Ramos (cell line): Measurements from ENCODE around the gene CX3CL1.
"Not testable (repeated sequence)": the region's sequence is repeated elsewhere in the genome, so short reads cannot be mapped to it uniquely, and the experiment has no call there.

Experiments used
- in situ Hi-C: fragments of 300-500 bp; cut with MboI; formaldehyde crosslinking; loops from one replicate; pipeline ENCODE4 v1.14.3; 2022; ENCODE audit warnings: low sequenced_read_pairs; ENCODE audit not compliant: unreplicated experiment

Gene CX3CL1

DNA sequence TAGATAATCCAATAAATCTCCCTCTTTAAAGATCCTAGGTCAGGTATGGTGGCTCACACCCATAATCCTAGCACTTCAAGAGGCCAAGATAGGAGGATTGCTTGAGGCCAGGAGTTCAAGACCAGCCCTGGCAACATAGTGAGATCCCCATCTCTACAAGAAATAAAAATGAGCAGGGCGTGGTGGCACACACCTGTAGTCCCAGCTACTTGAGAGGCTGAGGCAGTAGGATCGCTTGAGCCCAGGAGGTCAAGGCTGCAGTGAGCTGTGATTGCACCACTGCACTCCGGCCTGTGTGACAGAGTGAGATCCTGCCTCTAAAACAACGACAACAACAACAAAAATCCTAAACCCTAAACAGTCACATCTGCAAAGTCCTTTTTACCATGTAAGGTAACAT is 15.7 kb upstream of the CX3CL1 start:
- in situ Hi-C loops, result no loop called here

DNA sequence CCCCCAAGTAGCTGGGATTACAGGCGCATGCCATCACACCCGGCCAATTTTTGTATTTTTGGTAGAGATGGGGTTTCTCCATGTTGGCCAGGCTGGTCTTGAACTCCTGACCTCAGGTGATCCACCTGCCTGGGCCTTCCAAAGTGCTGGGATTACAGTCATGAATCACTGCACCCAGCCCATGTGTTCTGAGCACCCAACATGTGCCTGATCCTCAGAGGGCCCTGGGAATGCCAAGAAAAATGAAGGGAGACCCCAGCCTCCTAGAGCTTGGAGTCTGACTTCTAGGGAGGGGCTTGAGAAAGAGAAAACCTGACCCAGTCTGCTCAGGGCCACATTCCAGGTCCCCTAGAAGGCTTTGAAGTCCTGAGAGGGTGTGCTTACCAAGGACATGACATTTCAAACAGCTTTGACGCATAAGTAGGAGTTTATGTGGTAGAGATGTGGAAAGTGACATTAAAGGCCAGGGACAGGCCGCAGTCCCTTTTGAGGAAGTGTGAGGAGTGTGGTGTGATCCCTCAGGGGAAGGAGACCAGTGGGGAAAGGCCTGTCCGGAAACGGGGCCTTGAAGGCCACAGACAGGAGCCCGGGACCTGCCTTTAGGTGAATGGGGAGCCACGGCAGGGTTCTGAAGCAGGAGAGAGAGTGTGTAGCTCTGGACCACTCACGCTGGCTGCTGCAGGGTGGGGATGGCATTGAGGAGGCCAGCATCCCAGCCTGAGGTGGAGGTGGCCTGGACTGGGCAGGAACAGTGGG is 14.8 kb upstream of the CX3CL1 start:
- in situ Hi-C loops, result no loop called here

DNA sequence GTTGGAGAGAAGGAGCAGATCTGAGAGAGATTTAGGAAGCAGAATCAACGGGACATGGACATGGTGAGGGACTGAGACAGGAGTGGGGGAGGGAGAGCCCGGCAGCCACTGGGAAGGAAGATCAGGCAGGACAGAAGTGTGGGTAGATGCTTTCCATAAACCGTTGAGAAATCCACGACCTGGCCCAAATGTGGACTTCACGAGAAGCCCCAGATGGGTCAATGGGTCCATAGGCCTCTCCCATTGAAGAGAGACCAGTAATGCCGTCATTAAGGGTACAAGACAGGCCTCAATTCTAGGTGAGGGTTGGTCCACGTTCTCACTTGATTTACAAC is 14.2 kb upstream of the CX3CL1 start:
- in situ Hi-C loops, result no loop called here

DNA sequence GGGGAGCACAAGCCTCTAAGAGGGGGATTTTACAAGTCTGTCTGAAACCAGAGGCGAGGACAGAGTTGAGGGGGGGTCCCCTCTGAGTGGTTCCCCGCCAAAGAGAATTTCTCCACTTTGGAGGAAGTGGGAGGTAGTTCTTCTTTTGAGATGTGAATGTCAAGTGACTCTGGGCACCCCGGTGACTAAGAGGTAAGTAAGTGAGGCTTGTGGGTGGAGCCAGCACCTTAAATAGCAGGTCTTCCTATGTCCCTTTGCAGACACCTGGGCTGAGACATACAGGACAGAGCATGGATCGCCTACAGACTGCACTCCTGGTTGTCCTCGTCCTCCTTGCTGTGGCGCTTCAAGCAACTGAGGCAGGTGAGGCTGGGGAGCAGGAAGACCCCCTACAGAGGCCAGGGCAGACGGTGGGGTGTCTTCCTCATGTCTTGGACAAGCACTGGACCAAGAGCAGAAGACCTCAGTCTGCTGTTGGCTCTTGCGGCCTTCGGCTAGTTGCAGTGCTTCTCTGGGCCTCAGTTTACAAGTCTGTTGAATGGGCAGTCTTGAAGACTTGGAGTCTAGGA is 13.7 kb upstream of the CX3CL1 start, which contains the start of gene CCL22:
TSS of gene CCL22 (plus strand) at position 257 of the 569 bp plus-strand sequence. CDS start at position 291, 34 bp downstream.
- in situ Hi-C loops, result no loop called here

DNA sequence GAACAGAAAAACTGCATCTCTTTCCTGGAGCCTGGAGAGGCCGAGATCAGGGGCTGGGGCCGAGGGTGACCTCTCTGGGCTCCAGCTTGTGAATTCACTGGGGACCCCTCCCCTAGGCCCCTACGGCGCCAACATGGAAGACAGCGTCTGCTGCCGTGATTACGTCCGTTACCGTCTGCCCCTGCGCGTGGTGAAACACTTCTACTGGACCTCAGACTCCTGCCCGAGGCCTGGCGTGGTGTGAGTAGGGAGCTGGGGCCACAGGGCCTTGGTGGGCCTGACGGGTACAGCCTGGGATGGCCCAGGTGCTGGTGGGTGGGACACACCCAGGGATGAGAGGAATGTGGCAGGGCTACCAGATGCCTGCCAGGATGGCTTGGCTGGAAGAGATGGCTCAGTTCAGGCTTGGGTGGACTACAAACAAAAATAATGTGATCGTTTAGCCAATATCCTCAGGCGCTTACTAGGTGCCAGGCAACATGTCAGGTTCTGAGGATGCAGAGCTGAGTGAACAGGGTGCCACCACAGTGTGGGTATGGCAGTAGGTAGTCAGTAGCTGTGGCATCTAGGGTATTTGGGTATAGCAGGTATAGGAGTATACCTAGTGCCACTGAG is 11.9 kb upstream of the CX3CL1 start:
- in situ Hi-C loops, result no loop called here

DNA sequence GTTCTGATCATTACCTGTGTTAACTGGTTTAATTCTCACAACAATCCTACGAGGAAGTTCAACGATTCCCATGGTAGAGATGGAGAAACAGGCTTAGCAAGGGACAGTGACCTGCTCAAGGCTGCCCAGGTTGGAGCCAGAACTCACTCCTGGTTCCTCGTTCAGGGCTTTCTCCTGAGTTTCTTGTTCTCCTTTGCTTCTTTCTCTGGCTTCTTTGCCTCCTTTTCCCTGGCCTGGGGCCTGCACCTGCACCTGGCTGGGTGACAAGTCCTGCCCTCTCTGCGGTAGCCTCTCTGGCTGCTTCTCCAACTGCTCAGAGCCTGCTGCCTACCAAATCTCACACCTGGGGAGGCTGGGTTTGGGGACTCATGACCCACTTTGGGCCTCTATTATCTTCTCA is 10.9 kb upstream of the CX3CL1 start:
- in situ Hi-C loops, result no loop called here

DNA sequence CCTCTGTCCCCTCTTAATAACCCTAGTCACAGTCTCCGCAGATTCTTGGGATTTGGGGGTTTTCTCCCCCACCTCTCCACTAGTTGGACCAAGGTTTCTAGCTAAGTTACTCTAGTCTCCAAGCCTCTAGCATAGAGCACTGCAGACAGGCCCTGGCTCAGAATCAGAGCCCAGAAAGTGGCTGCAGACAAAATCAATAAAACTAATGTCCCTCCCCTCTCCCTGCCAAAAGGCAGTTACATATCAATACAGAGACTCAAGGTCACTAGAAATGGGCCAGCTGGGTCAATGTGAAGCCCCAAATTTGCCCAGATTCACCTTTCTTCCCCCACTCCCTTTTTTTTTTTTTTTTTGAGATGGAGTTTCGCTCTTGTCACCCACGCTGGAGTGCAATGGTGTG is 8.1 kb upstream of the CX3CL1 start:
- in situ Hi-C loops, result no loop called here

DNA sequence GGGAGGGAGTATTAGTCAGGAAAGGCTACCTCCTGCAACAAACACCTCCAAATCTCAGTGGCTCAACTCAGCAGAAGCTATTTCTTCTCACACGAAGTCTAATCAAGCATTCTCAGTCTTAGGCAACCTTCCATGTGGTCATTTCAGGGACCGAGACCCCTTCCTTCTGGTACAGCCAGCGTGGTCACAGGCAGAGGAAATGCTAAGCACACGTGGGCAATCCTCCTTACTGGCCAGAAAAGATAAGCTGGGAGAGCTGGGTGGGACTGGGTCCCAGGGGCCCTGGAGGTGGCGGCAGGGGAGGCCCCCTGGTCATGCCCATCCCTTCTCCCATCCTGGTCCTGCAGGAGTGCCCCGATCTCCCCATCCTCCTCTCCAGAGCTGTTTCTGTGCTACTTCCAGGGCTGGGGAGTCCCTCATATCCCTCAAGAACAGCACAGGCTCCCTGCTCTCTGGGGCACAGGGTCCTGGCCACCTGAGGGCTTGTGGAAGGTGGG is 5.7 kb upstream of the CX3CL1 start:
- in situ Hi-C loops, result no loop called here

DNA sequence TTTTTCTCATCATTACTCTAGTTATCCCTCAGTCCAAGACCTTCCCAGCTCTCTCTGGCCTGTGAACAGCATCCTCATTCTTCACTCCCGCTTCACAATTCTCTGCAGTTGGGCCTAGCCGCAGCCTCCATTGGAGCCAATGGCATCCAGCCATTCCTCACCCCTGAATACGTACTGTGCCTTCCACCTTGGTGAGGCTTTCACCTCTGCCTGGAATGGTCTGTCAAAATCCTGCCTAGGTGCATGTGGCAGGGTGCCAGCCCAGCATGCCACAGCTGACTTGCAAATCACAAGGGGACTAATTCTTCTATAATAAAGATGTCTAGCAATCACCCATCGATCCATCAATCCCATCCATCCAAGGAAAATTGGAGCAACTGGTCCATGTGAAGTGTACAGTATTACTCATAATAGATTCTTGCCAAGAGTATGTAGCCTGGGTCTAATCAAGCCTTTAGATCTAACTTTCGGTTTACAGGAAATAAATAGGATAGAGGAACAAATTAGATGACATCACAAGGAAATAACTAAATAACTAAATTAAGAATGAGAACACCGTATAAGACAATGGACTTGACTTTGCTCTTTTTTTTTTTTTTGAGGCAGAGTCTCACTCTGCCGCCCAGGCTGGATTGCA is 5.1 kb upstream of the CX3CL1 start:
- in situ Hi-C loops, result no loop called here

DNA sequence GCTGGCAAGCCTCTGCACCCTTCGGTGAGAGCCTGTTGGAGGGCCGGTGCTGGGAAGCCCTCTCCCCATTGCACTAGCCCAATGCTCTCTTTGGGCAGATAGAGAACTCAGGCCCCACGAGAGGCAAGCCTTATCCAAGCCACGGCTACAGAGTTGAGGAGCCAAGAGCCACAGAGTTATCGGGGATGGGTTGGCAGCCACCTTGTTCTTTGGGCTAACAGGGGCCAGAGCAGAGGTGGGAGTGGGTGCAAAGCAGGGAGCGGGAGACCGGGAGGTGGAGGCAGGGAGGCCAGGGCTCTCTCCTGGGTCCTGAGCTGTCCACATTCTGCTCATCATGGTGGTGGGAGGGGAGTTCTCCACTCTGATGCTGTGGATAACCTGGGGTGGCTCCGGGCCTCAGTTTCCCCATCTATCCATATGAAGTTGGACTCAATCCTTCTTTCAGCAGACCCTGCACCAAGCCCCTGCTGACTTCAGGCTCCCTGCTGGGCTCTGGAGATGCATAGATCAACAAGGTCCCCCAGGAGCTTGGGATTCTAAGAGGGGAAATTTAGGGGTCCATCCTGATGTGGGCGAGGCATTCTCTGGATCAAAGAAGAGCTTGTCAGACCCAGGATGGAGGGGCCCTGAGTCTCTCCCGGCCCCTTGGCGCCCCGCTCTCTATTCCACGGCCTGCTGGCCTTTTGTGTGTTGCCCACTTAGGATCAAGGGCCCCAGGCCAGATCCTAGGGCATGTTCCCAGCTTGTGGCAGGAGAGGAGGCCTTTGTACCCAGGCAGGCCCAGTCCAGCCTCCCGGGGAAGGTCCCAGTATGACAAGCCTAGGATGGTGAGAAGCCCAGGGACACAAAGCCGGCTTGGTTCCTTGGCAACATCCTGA is 557 bp upstream of the CX3CL1 start:
- in situ Hi-C loops, result no loop called here

DNA sequence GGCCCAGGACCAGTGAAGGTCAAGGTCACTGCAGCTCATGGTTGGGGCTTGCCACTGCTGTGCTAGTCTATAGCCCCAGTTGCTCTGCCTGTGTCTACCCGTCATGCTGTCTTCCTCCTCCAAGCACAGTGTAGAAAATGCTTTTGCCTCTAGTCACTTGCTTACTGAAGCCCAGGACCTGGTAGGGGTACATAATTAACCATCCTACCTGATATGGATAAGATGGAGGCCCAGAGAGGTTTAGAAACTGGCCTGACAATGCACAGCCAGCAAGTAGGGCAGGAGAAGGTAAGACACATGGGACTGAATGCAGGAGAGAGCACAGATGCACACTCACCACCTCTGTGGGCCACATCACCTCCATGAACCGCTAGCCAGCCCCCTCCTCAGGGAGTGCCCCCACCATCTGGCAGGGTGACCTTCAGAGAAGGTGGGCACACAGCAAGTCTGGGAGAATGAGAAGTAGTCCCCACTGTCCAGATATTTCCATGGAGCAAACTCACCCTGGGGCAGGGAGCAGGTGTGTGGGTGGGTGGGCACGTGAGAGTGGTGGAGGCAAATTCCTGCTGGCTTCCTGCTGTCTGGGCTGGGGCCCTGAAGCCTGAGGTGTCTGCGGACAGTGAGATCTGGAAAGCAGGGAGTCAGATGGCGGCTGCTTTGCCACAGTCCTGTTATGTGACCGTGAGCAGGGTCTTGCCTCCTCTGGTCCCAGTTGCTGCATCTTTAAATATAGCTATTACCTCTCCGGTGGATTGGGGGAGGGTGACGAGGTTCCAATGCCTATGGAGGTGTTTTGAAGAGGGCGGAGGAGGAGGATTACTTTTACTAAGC is 1.0 kb downstream of the CX3CL1 start:
- in situ Hi-C loops, result no loop called here

DNA sequence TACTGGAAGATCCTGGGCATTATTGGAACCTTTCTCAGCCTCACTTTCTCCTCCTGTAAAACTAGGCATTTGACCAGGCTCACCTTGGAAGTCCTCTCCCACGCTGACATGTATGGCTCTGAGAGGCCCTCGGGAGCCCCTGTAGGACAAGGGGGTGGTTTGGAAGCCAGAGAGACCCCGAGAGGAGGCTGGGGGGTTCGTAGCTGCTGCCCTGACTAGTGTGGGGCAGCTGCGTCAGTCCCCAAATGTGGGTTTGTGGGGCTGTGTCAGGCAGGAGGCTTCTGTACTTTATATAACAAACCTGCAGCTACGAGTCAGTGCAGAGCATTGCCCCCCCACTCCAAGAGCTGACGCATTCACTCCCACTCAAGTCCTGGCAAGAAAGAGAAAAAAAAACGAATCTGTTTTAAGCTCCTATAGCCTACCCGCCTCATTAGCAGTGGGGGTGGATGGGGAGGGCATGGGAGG is 1.8 kb downstream of the CX3CL1 start:
- in situ Hi-C loops, result no loop called here

DNA sequence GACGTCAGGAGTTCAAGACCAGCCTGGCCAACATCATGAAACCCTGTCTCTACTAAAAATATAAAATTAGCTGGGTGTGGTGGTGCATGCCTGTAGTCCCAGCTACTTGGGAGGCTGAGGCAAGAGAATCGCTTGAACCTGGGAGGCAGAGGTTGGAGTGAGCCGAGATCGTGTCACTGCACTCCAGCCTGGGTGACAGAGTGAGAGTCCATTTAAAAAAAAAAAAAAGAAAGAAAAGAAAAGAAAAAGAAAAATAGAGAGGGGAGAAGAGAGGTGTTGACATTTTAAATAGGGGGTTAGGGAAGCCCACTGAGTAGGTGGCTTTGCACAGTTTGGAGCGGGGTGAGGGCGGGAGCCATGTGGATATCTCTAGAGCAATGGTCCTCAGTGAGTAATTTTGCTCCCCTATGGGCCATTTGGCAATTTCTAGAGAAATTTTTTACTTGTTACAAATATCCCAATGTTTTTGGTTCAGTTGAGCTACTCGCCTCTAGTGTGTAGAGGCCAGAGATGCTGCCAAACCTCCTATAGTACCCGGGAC is 2.7 kb downstream of the CX3CL1 start:
- in situ Hi-C loops, result not testable (repeated sequence)

DNA sequence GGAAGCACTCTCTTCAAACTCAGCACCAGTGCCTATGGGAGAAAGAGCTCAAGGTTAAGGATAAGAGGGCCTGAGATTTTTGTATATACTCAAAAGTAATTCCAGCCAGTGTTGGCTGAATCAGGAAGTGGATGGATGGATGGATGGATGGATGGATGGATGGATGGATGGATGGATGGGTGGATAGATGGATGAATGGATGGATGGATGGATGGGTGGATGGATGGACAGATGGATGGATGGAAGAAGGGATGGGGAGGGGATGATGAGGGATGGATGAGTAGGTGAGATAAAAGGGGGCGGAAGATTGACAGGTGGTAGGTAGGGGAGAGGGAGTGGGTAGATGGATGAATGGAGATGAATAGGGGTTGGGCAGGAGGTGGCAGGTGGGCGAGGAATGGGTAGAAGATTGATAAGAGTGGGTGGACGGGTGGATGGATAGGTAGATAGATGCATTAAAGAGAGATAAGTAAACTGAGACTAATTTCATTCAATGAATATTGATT is 4.1 kb downstream of the CX3CL1 start:
- in situ Hi-C loops, result no loop called here

DNA sequence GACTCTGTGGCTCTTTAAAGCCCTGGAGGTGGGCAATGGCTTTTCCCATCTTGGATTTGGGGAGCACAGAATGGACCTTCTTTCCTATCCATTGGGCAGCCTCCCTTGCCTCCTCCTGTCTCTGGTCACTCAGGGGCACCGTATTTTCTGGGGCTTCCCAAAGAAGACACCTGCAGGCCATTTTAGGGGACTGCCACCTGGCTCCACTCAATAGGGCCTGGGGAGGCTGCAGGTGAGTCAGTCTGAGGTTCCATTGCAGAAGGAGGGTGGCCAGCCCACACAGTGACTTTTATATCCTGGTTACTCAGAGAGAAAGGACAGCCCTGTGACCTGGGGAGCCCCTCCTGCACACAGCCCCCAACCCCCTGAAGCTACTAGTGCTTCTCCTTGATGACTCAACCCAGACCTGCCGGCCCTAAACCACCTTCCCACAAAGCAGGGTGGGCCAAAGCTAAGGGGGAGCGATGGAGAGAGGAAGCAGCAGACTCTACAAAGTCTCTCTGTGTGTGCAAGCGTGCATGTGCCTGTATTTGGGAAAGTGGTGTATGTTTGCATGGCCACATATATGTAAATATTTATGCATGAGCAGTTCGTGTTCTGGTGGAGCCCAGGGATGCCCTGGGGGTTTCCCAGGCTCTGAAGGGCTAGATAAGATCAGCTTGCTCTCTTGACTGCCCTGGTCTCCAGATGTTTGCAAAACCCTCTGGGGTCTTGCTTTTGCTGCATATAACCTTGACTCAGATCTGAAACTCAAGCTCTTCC is 5.0 kb downstream of the CX3CL1 start:
- in situ Hi-C loops, result no loop called here

DNA sequence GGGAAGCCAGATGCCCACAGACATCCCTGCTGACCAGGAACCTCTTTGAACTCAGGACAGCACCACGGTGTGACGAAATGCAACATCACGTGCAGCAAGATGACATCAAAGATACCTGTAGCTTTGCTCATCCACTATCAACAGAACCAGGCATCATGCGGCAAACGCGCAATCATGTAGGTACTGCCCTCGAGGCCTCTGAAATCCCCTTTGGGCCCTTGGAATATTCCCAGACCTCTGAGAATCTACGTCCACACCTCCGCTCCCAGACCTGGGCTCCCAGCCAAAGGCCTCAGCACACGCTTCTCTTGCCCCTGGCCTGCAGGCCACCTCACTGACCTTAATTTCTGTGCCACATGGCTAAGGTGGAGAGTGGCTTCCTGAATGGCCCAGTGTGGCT is 7.3 kb downstream of the CX3CL1 start:
- in situ Hi-C loops, result no loop called here

DNA sequence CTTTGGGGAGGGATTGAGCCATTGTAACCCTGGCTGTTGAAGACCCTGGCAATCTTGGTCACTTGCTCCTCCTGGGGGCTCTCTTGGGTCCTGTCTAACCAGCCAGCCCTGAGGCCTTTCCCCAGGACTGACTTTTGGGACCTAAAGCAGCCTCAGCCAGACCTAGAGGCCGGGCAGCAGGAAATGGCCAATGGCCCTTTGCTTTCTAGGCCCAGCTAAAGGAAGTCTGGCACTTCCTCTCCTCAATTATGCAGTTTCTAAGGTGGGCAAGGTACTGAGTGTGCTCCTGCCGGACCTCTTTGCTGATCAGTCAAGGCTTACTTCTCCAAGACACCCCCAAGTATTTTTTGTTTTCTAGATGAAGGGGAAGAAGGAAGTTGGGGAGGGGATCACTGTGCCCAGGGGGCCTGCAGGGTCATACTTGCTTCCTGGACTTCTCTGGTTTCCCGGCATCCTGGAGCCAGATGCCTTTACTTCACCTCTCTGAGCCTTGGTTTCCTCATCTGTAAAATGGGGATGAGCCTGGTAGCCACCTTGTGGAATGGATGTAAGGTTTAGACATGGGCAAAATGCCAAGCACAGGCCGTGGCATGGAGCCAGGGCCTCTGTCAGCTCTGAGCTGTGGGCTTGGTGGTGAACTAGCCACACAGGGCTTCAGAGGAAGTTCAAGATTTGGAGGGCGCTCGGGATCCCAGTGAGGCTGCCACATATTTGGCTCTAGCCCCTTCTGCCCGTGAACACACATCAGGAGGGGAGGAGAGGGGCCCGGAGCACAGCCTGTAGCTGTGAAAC is 8.6 kb downstream of the CX3CL1 start:
- in situ Hi-C loops, result no loop called here
